ENCODE results near the gene USP3. TPM values are rescaled to one million over a fixed set of nuclear protein-coding genes. Genes with fewer than 3 reads are reported as not detected.

Gene USP3
- total and polyA plus RNA-seq, 9 of the 15 experiments (the other 6 are each of a cell fraction or from before 2014, with no cell fraction given) = 17.3 to 54.3 (median 34.8) TPM

- TF ChIP-seq, protein P1, sequence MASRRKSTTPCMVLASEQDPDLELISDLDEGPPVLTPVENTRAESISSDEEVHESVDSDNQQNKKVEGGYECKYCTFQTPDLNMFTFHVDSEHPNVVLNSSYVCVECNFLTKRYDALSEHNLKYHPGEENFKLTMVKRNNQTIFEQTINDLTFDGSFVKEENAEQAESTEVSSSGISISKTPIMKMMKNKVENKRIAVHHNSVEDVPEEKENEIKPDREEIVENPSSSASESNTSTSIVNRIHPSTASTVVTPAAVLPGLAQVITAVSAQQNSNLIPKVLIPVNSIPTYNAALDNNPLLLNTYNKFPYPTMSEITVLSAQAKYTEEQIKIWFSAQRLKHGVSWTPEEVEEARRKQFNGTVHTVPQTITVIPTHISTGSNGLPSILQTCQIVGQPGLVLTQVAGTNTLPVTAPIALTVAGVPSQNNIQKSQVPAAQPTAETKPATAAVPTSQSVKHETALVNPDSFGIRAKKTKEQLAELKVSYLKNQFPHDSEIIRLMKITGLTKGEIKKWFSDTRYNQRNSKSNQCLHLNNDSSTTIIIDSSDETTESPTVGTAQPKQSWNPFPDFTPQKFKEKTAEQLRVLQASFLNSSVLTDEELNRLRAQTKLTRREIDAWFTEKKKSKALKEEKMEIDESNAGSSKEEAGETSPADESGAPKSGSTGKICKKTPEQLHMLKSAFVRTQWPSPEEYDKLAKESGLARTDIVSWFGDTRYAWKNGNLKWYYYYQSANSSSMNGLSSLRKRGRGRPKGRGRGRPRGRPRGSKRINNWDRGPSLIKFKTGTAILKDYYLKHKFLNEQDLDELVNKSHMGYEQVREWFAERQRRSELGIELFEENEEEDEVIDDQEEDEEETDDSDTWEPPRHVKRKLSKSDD (conservative IDR thresholded peaks at IDR 0.05; ENCODE audit: low read length) = no peak
Observed at GRCh38 chr15:63491979-63492378, 12.4 kb upstream of the USP3 start (continued).

GRCh38 chr15:63492541-63493077, 11.8 kb upstream of the USP3 start:
- FAIRE-seq (no peak), ATAC-seq (no peak), DNase-seq (ENCODE audit: extremely low read depth in 1 of 4, low spot score in 3 of 4) (no peak)
- no peaks in the 10 kb centered on the region for H4K20me1 ChIP-seq (replicated peaks; ENCODE audit: control insufficient read depth, insufficient read depth, low read length)
- BruUV-seq (replicated peaks) = no TSS peak
- H3K4me3 ChIP-seq = no peak overlapping the region
- no peaks in the 10 kb centered on the region for H3K79me2 ChIP-seq (ENCODE audit: control insufficient read depth, insufficient read depth, low read length)
- no peaks in the 10 kb centered on the region for H3K9me1 ChIP-seq (ENCODE audit: control insufficient read depth, insufficient read depth, low read length)
- no peak overlapping the region for H3K9ac ChIP-seq (ENCODE audit: insufficient read depth in 1 of 2, low read depth in 2 of 2, low read length in 2 of 2)
- no peak overlapping the region for H3K4me2 ChIP-seq (ENCODE audit: insufficient read depth, low read length)
- no peak overlapping the region for H2AFZ ChIP-seq (ENCODE audit: low read depth, low read length)
- H3K9me3 ChIP-seq (replicated peaks; ENCODE audit: control insufficient read depth, insufficient read depth, low read depth, low read length) = no peaks in the 10 kb centered on the region
- H3K27ac ChIP-seq (ENCODE audit: extremely low read depth, low read depth, low read length) = no peak overlapping the region
- peaks cover 0 to 2% of the 10 kb centered on the region in 2 experiments; a peak in 2 of 5 replicates for H3K4me1 ChIP-seq (replicated peaks in 1 of 2; ENCODE audit: control insufficient read depth in 2 of 2, insufficient read depth in 2 of 2, low read length in 2 of 2)
- ChIA-PET CTCF (ENCODE audit: low intra/inter-chr PET ratio) (no interaction called here), POLR2A (interaction anchor here (0.7 to 1.1 kb wide), 2 partner anchors 9 to 12 kb away, joined by 3 to 4 read pairs; partner anchors contain the start of gene USP3)
- in situ Hi-C loops (cut with MboI) (no loop called here), intact Hi-C loops (cut with micrococcal nuclease) (no loop called here)
- H3K27me3 ChIP-seq (ENCODE audit: control insufficient read depth in 2 of 2, insufficient read depth in 2 of 2, low read length in 2 of 2) = no peaks in the 10 kb centered on the region
- no peaks in the 10 kb centered on the region for H3K36me3 ChIP-seq (ENCODE audit: control insufficient read depth, insufficient read depth, low read length)
- 35% methylated on average over 8 of the region's 8 CpGs for WGBS (ENCODE audit: insufficient coverage, low coverage, missing lambda C conversion rate)
- TF ChIP-seq PURB (CRISPR knock-in tag; IDR thresholded peaks at IDR 0.05; ENCODE audit: low read depth) (no peak), MCM2 (IDR thresholded peaks at IDR 0.05; ENCODE audit: low read depth) (no peak), SRSF7 (optimal IDR thresholded peaks at IDR 0.05; ENCODE audit: low read depth, low read length) (no peak), PML (IDR thresholded peaks at IDR 0.05; ENCODE audit: low read length) (no peak), HMG20A (CRISPR knock-in tag; conservative IDR thresholded peaks at IDR 0.05) (no peak), ARID2 (IDR thresholded peaks at IDR 0.05) (no peak), ZNF445 (CRISPR knock-in tag; IDR thresholded peaks at IDR 0.05; ENCODE audit: low read depth) (no peak), ZSCAN29 (IDR thresholded peaks at IDR 0.05) (no peak), SNRNP70 (optimal IDR thresholded peaks at IDR 0.05; ENCODE audit: low read depth, low read length) (no peak), WHSC1 (IDR thresholded peaks at IDR 0.05; ENCODE audit: low read length) (no peak), JUN (IDR thresholded peaks at IDR 0.05; ENCODE audit: borderline replicate concordance, low read depth, low read length) (no peak), JUN (CRISPR knock-in tag; IDR thresholded peaks at IDR 0.05; ENCODE audit: borderline replicate concordance) (no peak), TAL1 (IDR thresholded peaks at IDR 0.05) (no peak), RFX1 (IDR thresholded peaks at IDR 0.05) (no peak), TBL1XR1 (IDR thresholded peaks at IDR 0.05; ENCODE audit: low read length in 2 of 2) (no peak), LEF1 (IDR thresholded peaks at IDR 0.05) (no peak)
- TF ChIP-seq, protein P2, sequence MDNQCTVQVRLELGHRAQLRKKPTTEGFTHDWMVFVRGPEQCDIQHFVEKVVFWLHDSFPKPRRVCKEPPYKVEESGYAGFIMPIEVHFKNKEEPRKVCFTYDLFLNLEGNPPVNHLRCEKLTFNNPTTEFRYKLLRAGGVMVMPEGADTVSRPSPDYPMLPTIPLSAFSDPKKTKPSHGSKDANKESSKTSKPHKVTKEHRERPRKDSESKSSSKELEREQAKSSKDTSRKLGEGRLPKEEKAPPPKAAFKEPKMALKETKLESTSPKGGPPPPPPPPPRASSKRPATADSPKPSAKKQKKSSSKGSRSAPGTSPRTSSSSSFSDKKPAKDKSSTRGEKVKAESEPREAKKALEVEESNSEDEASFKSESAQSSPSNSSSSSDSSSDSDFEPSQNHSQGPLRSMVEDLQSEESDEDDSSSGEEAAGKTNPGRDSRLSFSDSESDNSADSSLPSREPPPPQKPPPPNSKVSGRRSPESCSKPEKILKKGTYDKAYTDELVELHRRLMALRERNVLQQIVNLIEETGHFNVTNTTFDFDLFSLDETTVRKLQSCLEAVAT (IDR thresholded peaks at IDR 0.05) = no peak
- TF ChIP-seq, protein P3, sequence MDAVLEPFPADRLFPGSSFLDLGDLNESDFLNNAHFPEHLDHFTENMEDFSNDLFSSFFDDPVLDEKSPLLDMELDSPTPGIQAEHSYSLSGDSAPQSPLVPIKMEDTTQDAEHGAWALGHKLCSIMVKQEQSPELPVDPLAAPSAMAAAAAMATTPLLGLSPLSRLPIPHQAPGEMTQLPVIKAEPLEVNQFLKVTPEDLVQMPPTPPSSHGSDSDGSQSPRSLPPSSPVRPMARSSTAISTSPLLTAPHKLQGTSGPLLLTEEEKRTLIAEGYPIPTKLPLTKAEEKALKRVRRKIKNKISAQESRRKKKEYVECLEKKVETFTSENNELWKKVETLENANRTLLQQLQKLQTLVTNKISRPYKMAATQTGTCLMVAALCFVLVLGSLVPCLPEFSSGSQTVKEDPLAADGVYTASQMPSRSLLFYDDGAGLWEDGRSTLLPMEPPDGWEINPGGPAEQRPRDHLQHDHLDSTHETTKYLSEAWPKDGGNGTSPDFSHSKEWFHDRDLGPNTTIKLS (IDR thresholded peaks at IDR 0.05; ENCODE audit: borderline replicate concordance, low read depth) = no peak

Data from K562 (cell line).